ENCODE data around the gene LYPD5. TPM values are rescaled to one million over a fixed set of nuclear protein-coding genes. Genes with fewer than 3 reads are reported as not detected.

The LYPD5 gene
- total RNA-seq, 4 donors from 2014 or later: 0.35 to 1.4 TPM; not detected in 2

DNA sequence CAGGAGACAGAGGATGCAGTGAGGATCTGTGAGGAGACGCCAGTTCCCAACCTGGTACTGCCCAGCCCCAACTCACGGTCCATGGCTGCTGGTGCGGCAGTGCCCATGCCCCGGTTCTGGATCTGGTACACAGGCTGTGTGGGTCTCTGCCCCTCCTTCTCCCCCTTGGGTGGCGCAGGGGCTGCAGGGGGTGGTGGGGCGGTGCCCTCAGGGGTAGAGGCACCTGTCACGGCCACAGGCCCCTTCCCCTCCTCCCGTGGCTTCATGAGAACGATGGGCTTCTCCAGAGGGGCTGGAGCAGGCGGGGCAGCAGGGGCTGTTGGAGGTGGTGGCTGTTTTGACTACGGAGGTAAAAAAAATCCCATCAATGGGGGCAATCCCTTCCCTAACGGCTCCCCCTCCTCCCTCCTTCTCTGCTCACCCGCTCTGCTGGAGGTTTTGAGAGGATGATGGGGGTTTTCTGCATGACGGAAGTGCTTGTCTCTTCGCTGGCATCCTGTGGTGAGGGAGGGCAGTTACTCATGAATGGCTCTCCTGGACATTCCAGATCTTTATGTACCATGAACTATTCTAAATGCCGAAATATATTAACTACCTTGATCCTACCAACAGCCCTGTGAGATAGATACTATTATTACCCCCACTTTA, 54.6 kb downstream of the LYPD5 start:
- Histone ChIP-seq H3K9me3 (no peaks in the 10 kb centered on the region), H3K4me1 (peaks cover 0 to 7% of the 10 kb centered on the region in 2 donors), H3K4me3 (no peak overlapping the region), H3K36me3 (peaks cover 0 to 77% of the 10 kb centered on the region in 2 donors), H3K27ac (no peak overlapping the region), H3K27me3 (no peaks in the 10 kb centered on the region)
- intact Hi-C loops (cut with DNase I; ENCODE audit: low total_unique reads): no loop called here
- ATAC-seq: no peak
- TF ChIP-seq POLR2A (IDR thresholded peaks at IDR 0.05): no peak
- TF ChIP-seq, protein P1, sequence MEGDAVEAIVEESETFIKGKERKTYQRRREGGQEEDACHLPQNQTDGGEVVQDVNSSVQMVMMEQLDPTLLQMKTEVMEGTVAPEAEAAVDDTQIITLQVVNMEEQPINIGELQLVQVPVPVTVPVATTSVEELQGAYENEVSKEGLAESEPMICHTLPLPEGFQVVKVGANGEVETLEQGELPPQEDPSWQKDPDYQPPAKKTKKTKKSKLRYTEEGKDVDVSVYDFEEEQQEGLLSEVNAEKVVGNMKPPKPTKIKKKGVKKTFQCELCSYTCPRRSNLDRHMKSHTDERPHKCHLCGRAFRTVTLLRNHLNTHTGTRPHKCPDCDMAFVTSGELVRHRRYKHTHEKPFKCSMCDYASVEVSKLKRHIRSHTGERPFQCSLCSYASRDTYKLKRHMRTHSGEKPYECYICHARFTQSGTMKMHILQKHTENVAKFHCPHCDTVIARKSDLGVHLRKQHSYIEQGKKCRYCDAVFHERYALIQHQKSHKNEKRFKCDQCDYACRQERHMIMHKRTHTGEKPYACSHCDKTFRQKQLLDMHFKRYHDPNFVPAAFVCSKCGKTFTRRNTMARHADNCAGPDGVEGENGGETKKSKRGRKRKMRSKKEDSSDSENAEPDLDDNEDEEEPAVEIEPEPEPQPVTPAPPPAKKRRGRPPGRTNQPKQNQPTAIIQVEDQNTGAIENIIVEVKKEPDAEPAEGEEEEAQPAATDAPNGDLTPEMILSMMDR (IDR thresholded peaks at IDR 0.05 in 4 of 5, conservative IDR thresholded peaks at IDR 0.05 in 1 of 5): no peak
- no peak for DNase-seq
- in situ Hi-C loops (cut with MboI; ENCODE audit: low sequenced_read_pairs in 4 of 4): loop anchor here in 2 of 4 donors (5.0 kb wide), 2 partner anchors 35 to 40 kb away; partner anchors contain the start of gene KCNN4 (in 1 of the 2)

Other genes with a start within 250 kb of the LYPD5 start
- 10 to 100 TPM in 3 of 4 donors, 1 to 10 TPM in 1; 9.3 to 20.3 (median 16.7) TPM for gene XRCC1, start 226.9 kb downstream of the LYPD5 start, total RNA-seq
- 1 to 10 TPM in 1 of 4 donors, not detected in 3; 1.2 TPM for gene PINLYP, start 226.6 kb downstream of the LYPD5 start, total RNA-seq
- 10 to 100 TPM; 20.2 to 25.8 (median 23.6) TPM for gene IRGQ, start 206.3 kb downstream of the LYPD5 start, total RNA-seq
- 10 to 100 TPM in 2 of 4 donors, 1 to 10 TPM in 2; 6.9 to 19.8 (median 11.6) TPM for gene ZNF576, start 205.9 kb downstream of the LYPD5 start, total RNA-seq
- gene SRRM5, start 190.4 kb downstream of the LYPD5 start, total RNA-seq: under 1 TPM in 3 of 4 donors, not detected in 1; 0.09 to 0.49 (median 0.25) TPM
- 10 to 100 TPM; 15.4 to 26.7 (median 20.0) TPM for gene ZNF428, start 182.8 kb downstream of the LYPD5 start, total RNA-seq
- gene CADM4, start 162.6 kb downstream of the LYPD5 start, total RNA-seq: 1 to 10 TPM; 2.6 to 4.5 (median 4.2) TPM
- 1 to 10 TPM in 3 of 4 donors, under 1 TPM in 1; 0.41 to 8.7 (median 3.4) TPM for gene PLAUR, start 132.3 kb downstream of the LYPD5 start, total RNA-seq
- gene IRGC, start 86.4 kb downstream of the LYPD5 start, total RNA-seq: not detected
- 1 to 10 TPM; 4.5 to 9.1 (median 7.1) TPM for gene SMG9, start 47.5 kb downstream of the LYPD5 start, total RNA-seq
- gene KCNN4, start 21.5 kb downstream of the LYPD5 start, total RNA-seq: 1 to 10 TPM in 3 of 4 donors, not detected in 1; 1.1 to 4.1 (median 1.7) TPM
- gene ZNF283, start 24.9 kb upstream of the LYPD5 start, total RNA-seq: 1 to 10 TPM; 1.4 to 7.3 (median 2.1) TPM
- gene ZNF404, start 81.5 kb upstream of the LYPD5 start, total RNA-seq: under 1 TPM; 0.29 to 0.87 (median 0.49) TPM
- gene ZNF45, start 132.8 kb upstream of the LYPD5 start, total RNA-seq: 1 to 10 TPM; 2.8 to 7.7 (median 4.0) TPM
- 10 to 100 TPM in 1 of 4 donors, 1 to 10 TPM in 1, under 1 TPM in 2; 0.76 to 15.3 (median 0.96) TPM for gene ZNF221, start 148.8 kb upstream of the LYPD5 start, total RNA-seq
- 1 to 10 TPM in 3 of 4 donors, under 1 TPM in 1; 0.97 to 2.0 (median 1.6) TPM for gene ZNF155, start 181.7 kb upstream of the LYPD5 start, total RNA-seq
- gene ZNF230, start 200.5 kb upstream of the LYPD5 start, total RNA-seq: 1 to 10 TPM in 2 of 4 donors, under 1 TPM in 1, not detected in 1; 0.78 to 4.5 (median 4.5) TPM
- 1 to 10 TPM in 3 of 4 donors, under 1 TPM in 1; 0.56 to 1.6 (median 1.1) TPM for gene ZNF222, start 222.9 kb upstream of the LYPD5 start, total RNA-seq
- 1 to 10 TPM in 1 of 4 donors, under 1 TPM in 2, not detected in 1; 0.56 to 3.0 (median 0.91) TPM for gene ZNF223, start 249.6 kb upstream of the LYPD5 start, total RNA-seq